HG02970 (cell line): ENCODE results near the gene CEP112.

Source experiments
- ATAC-seq: cut with Tn5 transposase; IDR thresholded peaks from one replicate; pipeline ENCODE4 v1.9.1; 2021; ENCODE audit warnings: mild to moderate bottlenecking, moderate library complexity, moderate number of reproducible peaks; ENCODE audit not compliant: unreplicated experiment, low FRiP score

CEP112 gene

GRCh38 chr17:65630502-65630901, 561.4 kb downstream of the CEP112 start:
- no peak for ATAC-seq

- no peak for ATAC-seq
Observed at GRCh38 chr17:65629234-65629690, 562.7 kb downstream of the CEP112 start.

GRCh38 chr17:65628644-65629036, 563.3 kb downstream of the CEP112 start:
- no peak for ATAC-seq

GRCh38 chr17:65627891-65628643, 563.9 kb downstream of the CEP112 start:
- no peak for ATAC-seq

GRCh38 chr17:65627108-65627507, 564.8 kb downstream of the CEP112 start:
- ATAC-seq = no peak

GRCh38 chr17:65626451-65626850, 565.5 kb downstream of the CEP112 start:
- ATAC-seq = no peak

GRCh38 chr17:65618516-65618915, 573.4 kb downstream of the CEP112 start:
- ATAC-seq = no peak

GRCh38 chr17:65617496-65617895, 574.4 kb downstream of the CEP112 start:
- no peak for ATAC-seq

GRCh38 chr17:65609749-65610148, 582.2 kb downstream of the CEP112 start:
- no peak for ATAC-seq

- no peak for ATAC-seq
Observed at GRCh38 chr17:65609286-65609685, 582.6 kb downstream of the CEP112 start.

- ATAC-seq = no peak
Observed at GRCh38 chr17:65604070-65604469, 587.9 kb downstream of the CEP112 start.

- ATAC-seq = no peak
Observed at GRCh38 chr17:65601881-65602280, 590.1 kb downstream of the CEP112 start.

- no peak for ATAC-seq
Observed at GRCh38 chr17:65601145-65601544, 590.8 kb downstream of the CEP112 start.

- ATAC-seq = no peak
Observed at GRCh38 chr17:65600518-65600917, 591.4 kb downstream of the CEP112 start.

GRCh38 chr17:65599650-65600049, 592.3 kb downstream of the CEP112 start:
- ATAC-seq = no peak

- ATAC-seq = no peak
Observed at GRCh38 chr17:65598746-65599145, 593.2 kb downstream of the CEP112 start.

GRCh38 chr17:65595071-65595656, 596.8 kb downstream of the CEP112 start:
- ATAC-seq = no peak

GRCh38 chr17:65593855-65594845, 597.8 kb downstream of the CEP112 start:
- ATAC-seq = no peak

GRCh38 chr17:65593092-65593854, 598.7 kb downstream of the CEP112 start:
- no peak for ATAC-seq
